Calu3 (cell line): Measurements from ENCODE around the gene HNF4A. TPM values are rescaled to one million over a fixed set of nuclear protein-coding genes. Genes with fewer than 3 reads are reported as not detected.

Experiments
- BruUV-seq: library from RNA; stranded (reverse); fragments of 400-500 nt; replicated peaks from 2 replicates; lab custom pipeline; 2021; lab: Mats Ljungman, UMichigan
- CTCF ChIA-PET: fragments of 300-600 bp; sonication (Branson Sonifier 250); formaldehyde crosslinking; loops from one replicate; lab custom pipeline; 2022; ENCODE audit warnings: antibody characterized with exemption; lab: Charles Lee
- DNase-seq: peaks from one replicate; pipeline ENCODE4 v3.0.0; 2022
- H3K27ac Mint-ChIP-seq: one replicate; pipeline ENCODE4 v1.8.0; 2022; ENCODE audit warnings: mixed read lengths; ENCODE audit not compliant: unreplicated experiment
- H3K27me3 Mint-ChIP-seq: one replicate; pipeline ENCODE4 v1.8.0; 2022; ENCODE audit warnings: mixed read lengths; ENCODE audit not compliant: unreplicated experiment
- H3K36me3 Mint-ChIP-seq: one replicate; pipeline ENCODE4 v1.8.0; 2022; ENCODE audit warnings: mild to moderate bottlenecking, moderate library complexity, mixed read lengths; ENCODE audit not compliant: insufficient read depth, unreplicated experiment
- H3K4me1 Mint-ChIP-seq: one replicate; pipeline ENCODE4 v1.8.0; 2022; ENCODE audit warnings: mild to moderate bottlenecking, low read depth, mixed read lengths; ENCODE audit not compliant: unreplicated experiment
- H3K4me3 Mint-ChIP-seq: one replicate; pipeline ENCODE4 v1.8.0; 2022; ENCODE audit warnings: mild to moderate bottlenecking, low read depth, moderate library complexity, mixed read lengths; ENCODE audit not compliant: unreplicated experiment
- H3K9me3 Mint-ChIP-seq: one replicate; pipeline ENCODE4 v1.8.0; 2022; ENCODE audit warnings: low read depth, mixed read lengths; ENCODE audit not compliant: unreplicated experiment
- intact Hi-C: fragments of 100-400 bp; cut with micrococcal nuclease; formaldehyde crosslinking; loops from one replicate; pipeline ENCODE4 v1.10.0; 2022; ENCODE audit not compliant: unreplicated experiment
- total RNA-seq: library from RNA; stranded (reverse); gene quantifications from 2 replicates; pipeline ENCODE4 v1.2.3, GENCODE V29; 2022
- TF ChIP-seq, protein P1 (sequence below): fragments of 200-600 bp; IDR thresholded peaks from one replicate; pipeline ENCODE4 v1.8.0; 2022; ENCODE audit warnings: antibody characterized with exemption; ENCODE audit not compliant: unreplicated experiment

HNF4A gene
- total RNA-seq, 1 experiment from 2014 or later = 27.7 TPM

DNA sequence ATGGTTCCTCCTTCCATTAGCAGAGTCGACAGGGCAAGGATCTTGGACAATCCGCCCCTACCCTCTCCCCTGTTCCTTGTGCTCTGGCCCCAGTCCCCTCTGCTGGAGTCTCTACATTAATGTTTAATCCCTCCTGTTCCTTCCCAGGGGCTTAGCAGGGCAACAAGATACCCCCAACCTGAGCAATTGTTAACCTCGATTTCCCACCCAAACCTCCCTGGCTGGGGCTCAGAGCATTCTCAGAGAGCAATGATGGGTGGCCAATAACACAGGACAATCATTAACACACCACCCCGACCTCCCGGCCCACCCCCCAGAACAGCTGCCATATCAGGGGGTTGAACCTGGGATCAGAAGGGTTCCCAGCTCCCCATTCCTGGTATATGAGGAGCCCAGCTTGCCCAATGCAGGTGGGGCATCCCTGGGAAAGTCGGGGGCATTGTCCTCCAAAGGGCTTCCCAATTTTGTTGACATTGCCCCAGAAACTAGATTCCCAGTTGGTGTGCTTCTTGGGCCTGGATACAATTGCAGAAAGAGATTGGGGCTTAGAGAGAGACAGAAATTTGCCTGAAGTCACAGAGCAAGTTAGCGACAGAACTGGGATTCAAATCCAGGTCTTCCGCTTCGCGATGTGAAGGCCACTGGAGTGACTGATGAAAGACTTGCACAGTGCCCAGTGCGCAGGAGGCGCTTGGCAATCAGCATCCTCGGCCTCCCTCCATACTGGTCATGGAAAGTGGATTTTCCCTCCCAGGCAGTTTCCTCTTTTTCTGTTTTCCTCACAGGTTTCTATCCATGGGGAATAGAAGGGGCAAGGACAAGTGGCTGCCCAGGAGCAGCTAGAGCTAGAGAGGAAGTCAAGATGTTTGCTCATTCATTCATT is 60.6 kb downstream of the HNF4A start:
- Mint-ChIP-seq H3K9me3 (no peaks in the 10 kb centered on the region), H3K36me3 (peaks cover 20% of the 10 kb centered on the region), H3K4me3 (no peak overlapping the region), H3K4me1 (no peaks in the 10 kb centered on the region), H3K27me3 (no peaks in the 10 kb centered on the region), H3K27ac (no peak overlapping the region)
- CTCF ChIA-PET = no interaction called here
- intact Hi-C loops = no loop called here
- TF ChIP-seq, protein P1, sequence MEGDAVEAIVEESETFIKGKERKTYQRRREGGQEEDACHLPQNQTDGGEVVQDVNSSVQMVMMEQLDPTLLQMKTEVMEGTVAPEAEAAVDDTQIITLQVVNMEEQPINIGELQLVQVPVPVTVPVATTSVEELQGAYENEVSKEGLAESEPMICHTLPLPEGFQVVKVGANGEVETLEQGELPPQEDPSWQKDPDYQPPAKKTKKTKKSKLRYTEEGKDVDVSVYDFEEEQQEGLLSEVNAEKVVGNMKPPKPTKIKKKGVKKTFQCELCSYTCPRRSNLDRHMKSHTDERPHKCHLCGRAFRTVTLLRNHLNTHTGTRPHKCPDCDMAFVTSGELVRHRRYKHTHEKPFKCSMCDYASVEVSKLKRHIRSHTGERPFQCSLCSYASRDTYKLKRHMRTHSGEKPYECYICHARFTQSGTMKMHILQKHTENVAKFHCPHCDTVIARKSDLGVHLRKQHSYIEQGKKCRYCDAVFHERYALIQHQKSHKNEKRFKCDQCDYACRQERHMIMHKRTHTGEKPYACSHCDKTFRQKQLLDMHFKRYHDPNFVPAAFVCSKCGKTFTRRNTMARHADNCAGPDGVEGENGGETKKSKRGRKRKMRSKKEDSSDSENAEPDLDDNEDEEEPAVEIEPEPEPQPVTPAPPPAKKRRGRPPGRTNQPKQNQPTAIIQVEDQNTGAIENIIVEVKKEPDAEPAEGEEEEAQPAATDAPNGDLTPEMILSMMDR = no peak
- BruUV-seq = no TSS peak
- no peak for DNase-seq

DNA sequence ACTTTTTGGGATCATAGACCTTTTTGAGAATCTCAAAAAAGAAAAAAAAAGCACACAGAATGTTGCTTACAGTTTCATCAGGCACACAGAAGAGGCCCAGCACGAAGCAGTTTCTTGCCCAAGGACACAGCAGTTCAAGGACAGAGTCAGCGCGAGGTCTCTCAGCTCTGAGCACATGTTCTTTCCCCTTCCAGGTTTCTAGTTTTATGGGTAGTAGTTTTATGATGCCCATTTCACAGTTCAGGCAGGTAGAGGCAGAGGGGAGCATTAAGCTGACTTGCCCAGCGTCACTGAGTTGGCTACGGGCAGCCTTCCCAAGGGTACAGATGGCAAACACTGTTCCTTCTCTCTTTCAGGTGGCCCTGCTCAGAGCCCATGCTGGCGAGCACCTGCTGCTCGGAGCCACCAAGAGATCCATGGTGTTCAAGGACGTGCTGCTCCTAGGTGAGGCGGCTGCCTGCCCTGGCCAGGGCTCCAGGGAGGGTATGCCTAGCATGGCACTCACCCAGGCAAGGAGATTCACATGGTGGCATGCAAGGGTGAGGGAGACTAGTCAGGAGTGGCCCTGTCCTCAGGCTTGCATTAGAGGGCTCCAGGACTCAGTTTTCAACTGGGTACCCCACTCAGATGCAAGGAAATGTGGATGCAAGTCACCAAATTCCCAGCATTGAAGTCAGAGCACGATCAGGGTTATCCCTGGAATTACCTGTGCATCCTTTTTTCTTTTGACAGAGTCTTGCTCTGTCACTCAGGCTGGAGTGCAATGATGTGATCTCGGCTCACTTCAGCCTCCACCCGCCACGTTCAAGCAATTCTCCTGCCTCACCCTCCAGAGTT is 62.8 kb downstream of the HNF4A start:
- no peak for DNase-seq
- Mint-ChIP-seq H3K36me3 (peaks cover 23% of the 10 kb centered on the region), H3K4me1 (no peaks in the 10 kb centered on the region), H3K9me3 (no peaks in the 10 kb centered on the region), H3K4me3 (no peak overlapping the region), H3K27ac (no peak overlapping the region), H3K27me3 (no peaks in the 10 kb centered on the region)
- CTCF ChIA-PET = interaction anchor here (1.1 kb wide), 1 partner anchor 12 kb away, joined by 4 read pairs; no protein-coding TSS in a partner anchor
- BruUV-seq = no TSS peak
- TF ChIP-seq, protein P1 = no peak
- intact Hi-C loops = no loop called here

DNA sequence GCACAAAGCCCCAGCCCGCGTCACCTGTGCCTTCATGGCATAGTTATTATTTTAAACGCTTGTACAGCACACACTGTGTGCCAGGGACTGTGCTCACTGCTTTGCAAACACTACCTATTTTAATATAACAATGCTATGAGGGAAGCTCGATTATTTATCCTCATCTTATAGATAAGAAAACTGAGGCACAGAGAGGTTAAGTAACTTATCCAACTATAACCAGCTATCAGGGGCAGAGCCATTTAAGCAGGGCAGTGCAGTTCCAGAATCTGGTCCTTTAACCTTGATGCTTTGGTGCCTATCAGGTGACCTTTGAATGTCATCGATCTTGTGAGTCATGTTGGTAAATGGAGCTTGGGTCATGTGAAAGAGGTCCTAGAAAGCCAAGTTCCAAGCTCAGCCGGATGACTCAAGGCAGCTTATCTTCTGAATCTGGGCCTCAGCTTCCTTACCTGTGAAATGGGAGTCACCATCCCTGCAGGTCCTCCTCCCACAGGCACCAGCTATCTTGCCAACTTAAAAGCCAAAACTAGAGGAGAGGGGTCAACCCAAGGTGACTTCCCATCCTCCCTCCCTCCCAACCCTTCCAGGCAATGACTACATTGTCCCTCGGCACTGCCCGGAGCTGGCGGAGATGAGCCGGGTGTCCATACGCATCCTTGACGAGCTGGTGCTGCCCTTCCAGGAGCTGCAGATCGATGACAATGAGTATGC is 63.8 kb downstream of the HNF4A start:
- TF ChIP-seq, protein P1 = no peak
- Mint-ChIP-seq H3K4me3 (no peak overlapping the region), H3K27ac (no peak overlapping the region), H3K36me3 (peaks cover 23% of the 10 kb centered on the region), H3K9me3 (no peaks in the 10 kb centered on the region), H3K27me3 (no peaks in the 10 kb centered on the region), H3K4me1 (no peaks in the 10 kb centered on the region)
- CTCF ChIA-PET = interaction anchor here (0.6 to 1.1 kb wide), 4 partner anchors 13 to 153 kb away, joined by 3 to 7 read pairs (median 4); partner anchors contain the start of gene TTPAL
- no peak for DNase-seq
- intact Hi-C loops = no loop called here
- BruUV-seq = no TSS peak

DNA sequence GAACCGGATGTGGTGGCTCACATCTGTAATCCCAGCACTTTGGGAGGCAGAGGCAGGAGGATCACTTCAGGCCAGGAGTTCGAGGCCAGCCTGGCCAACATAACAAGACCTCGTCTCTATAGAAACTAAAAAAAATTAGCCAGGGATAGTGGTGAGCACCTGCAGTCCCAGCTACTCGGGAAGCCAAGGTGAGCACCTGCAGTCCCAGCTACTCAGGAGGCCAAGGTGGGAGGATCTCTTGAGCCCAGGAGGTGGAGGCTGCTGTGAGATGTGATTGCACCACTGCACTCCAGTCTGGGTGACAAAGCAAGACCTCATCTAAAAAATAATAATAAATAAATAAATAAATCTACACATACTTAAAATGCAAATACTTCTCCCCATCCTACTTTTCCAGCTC is 65.0 kb downstream of the HNF4A start:
- intact Hi-C loops = no loop called here
- CTCF ChIA-PET = no interaction called here
- no peaks in the 10 kb centered on the region for H3K9me3 Mint-ChIP-seq
- no peak overlapping the region for H3K27ac Mint-ChIP-seq
- BruUV-seq = no TSS peak
- no peak for DNase-seq
- no peaks in the 10 kb centered on the region for H3K4me1 Mint-ChIP-seq
- TF ChIP-seq, protein P1 = no peak
- H3K4me3 Mint-ChIP-seq = no peak overlapping the region
- no peaks in the 10 kb centered on the region for H3K27me3 Mint-ChIP-seq
- H3K36me3 Mint-ChIP-seq = peaks cover 23% of the 10 kb centered on the region
